HCT116 (cell line): ENCODE data around the gene MORN5. TPM values are rescaled to one million over a fixed set of nuclear protein-coding genes. Genes with fewer than 3 reads are reported as not detected.

Source experiments
- ATAC-seq: fragments of 200-7000 bp; cut with Tn5 transposase; 2 replicates; pipeline ENCODE4 v1.9.1; 2020; ENCODE audit warnings: mild to moderate bottlenecking, moderate library complexity
- BruUV-seq: library from RNA; stranded (reverse); fragments of 400-500 nt; replicated peaks from 2 replicates; lab custom pipeline; 2021; lab: Mats Ljungman, UMichigan
- CTCF ChIA-PET: fragments of 300-600 bp; sonication (Branson Sonifier 250); formaldehyde crosslinking; loops from one replicate; lab custom pipeline; 2021; ENCODE audit warnings: antibody characterized with exemption; lab: Charles Lee
- POLR2A ChIA-PET: fragments of 300-600, 350-600 bp; sonication (Branson Sonifier 250); formaldehyde crosslinking; loops from one replicate; lab custom pipeline; 2021; ENCODE audit warnings: antibody characterized with exemption; lab: Charles Lee
- RAD21 ChIA-PET, 2 experiments: fragments of 300-600 bp; sonication (Branson Sonifier 250); formaldehyde crosslinking; loops; one replicate each; lab custom pipeline; 2023; ENCODE audit warnings: low total read pairs in 2 of 2; ENCODE audit not compliant: uncharacterized antibody in 2 of 2, unreplicated experiment in 2 of 2, low non-redundant PET in 1 of 2; lab: Charles Lee
- DNase-seq: peaks from one replicate; pipeline ENCODE4 v3.0.0-alpha.2; 2010; ENCODE audit warnings: low read depth, low spot score
- H2AFZ ChIP-seq: fragments of 200-600 bp; shearing (Covaris generic), sonication (generic); 2 replicates; pipeline ENCODE4 v1.6.1; 2017; ENCODE audit warnings: low read depth, mixed run types, mixed read lengths, antibody characterized with exemption, low read length; ENCODE audit not compliant: poor library complexity, severe bottlenecking
- H3K27ac ChIP-seq: 2 replicates; pipeline ENCODE4 v1.5.1; 2012; ENCODE audit warnings: low read depth, low read length
- H3K27me3 ChIP-seq: fragments of 200-600 bp; sonication (generic); 2 replicates; pipeline ENCODE4 v1.6.1; 2016; ENCODE audit warnings: mixed run types, low read length, mixed read lengths; ENCODE audit not compliant: insufficient read depth
- H3K36me3 ChIP-seq, 2 experiments: fragments of 200-500 bp in 1 of 2; fragments of 200-600 bp in 1 of 2; sonication (Bioruptor generic) in 1 of 2; sonication (generic) in 1 of 2; 2 replicates each; pipeline versions ENCODE4 v1.5.1 to v1.6.1; 2014 to 2016; ENCODE audit warnings: low read length in 2 of 2, inconsistent platforms in 1 of 2, mixed read lengths in 1 of 2, mixed run types in 1 of 2; ENCODE audit not compliant: insufficient read depth in 2 of 2, control insufficient read depth in 1 of 2
- H3K4me1 ChIP-seq, 2 experiments: fragments of 200-600 bp in 1 of 2; sonication (generic) in 1 of 2; 2 replicates each; pipeline versions ENCODE4 v1.5.1 to v1.6.1; 2012 to 2017; ENCODE audit warnings: low read length in 2 of 2, inconsistent platforms in 1 of 2, mild to moderate bottlenecking in 1 of 2, mixed read lengths in 1 of 2, mixed run types in 1 of 2, moderate library complexity in 1 of 2; ENCODE audit not compliant: insufficient read depth in 2 of 2, control insufficient read depth in 1 of 2
- H3K4me2 ChIP-seq: fragments of 200-600 bp; sonication (generic); 2 replicates; pipeline ENCODE4 v1.6.1; 2017; ENCODE audit warnings: mixed run types, low read length, mixed read lengths
- H3K4me3 ChIP-seq, 2 experiments: fragments of 200-600 bp in 1 of 2; sonication (generic) in 1 of 2; replicated peaks in 1 of 2; 2 replicates each; pipeline ENCODE4 v1.5.1; 2011 to 2016; ENCODE audit warnings: low read length in 2 of 2, control low read depth in 1 of 2, low read depth in 1 of 2, mild to moderate bottlenecking in 1 of 2, mixed read lengths in 1 of 2, mixed run types in 1 of 2
- H3K79me2 ChIP-seq: fragments of 200-600 bp; sonication (generic); 2 replicates; pipeline ENCODE4 v1.6.1; 2017; ENCODE audit warnings: mild to moderate bottlenecking, mixed run types, low read length, moderate library complexity, mixed read lengths; ENCODE audit not compliant: insufficient read depth
- H3K9ac ChIP-seq: fragments of 200-600 bp; sonication (generic); 2 replicates; pipeline ENCODE4 v1.6.1; 2016; ENCODE audit warnings: low read length, mixed read lengths
- H3K9me2 ChIP-seq: fragments of 200-600 bp; sonication (generic), shearing (Covaris generic); 2 replicates; pipeline ENCODE4 v1.6.1; 2017; ENCODE audit warnings: mixed run types, mild to moderate bottlenecking, moderate library complexity; ENCODE audit not compliant: insufficient read depth
- H3K9me3 ChIP-seq, 2 experiments: fragments of 200-500 bp in 1 of 2; fragments of 200-600 bp in 1 of 2; sonication (Bioruptor generic) in 1 of 2; sonication (generic) in 1 of 2; 2 replicates each; pipeline ENCODE4 v1.6.1; 2014 to 2017; ENCODE audit warnings: low read length in 2 of 2, mixed read lengths in 2 of 2, inconsistent platforms in 1 of 2, low read depth in 1 of 2, mild to moderate bottlenecking in 1 of 2, mixed run types in 1 of 2, moderate library complexity in 1 of 2; ENCODE audit not compliant: control insufficient read depth in 1 of 2, insufficient read depth in 1 of 2
- H4K20me1 ChIP-seq: fragments of 200-600 bp; sonication (generic), shearing (Covaris generic); 2 replicates; pipeline ENCODE4 v1.6.1; 2017; ENCODE audit warnings: mixed run types, mild to moderate bottlenecking, moderate library complexity; ENCODE audit not compliant: insufficient read depth
- ATF3 ChIP-seq: IDR thresholded peaks from 2 replicates; pipeline ENCODE4 v1.6.1; 2012
- CBX3 ChIP-seq: IDR thresholded peaks from 2 replicates; pipeline ENCODE4 v1.6.1; 2012; ENCODE audit warnings: low read depth
- CTCF ChIP-seq, 3 experiments: fragments of 200-600 bp in 1 of 3; sonication (generic) in 1 of 3; IDR thresholded peaks in 2 of 3; conservative IDR thresholded peaks in 1 of 3; 2 replicates each; pipeline ENCODE4 v1.5.1; 2012 to 2017; ENCODE audit warnings: low read depth in 2 of 3, low read length in 2 of 3, antibody characterized with exemption in 1 of 3, borderline replicate concordance in 1 of 3, control low read depth in 1 of 3, mild to moderate bottlenecking in 1 of 3, mixed read lengths in 1 of 3, mixed run types in 1 of 3, moderate library complexity in 1 of 3; ENCODE audit not compliant: insufficient read depth in 1 of 3
- JUND ChIP-seq: IDR thresholded peaks from 2 replicates; pipeline ENCODE4 v1.6.1; 2012
- MAX ChIP-seq: IDR thresholded peaks from 2 replicates; pipeline ENCODE4 v1.6.1; 2012
- RAD21 ChIP-seq: IDR thresholded peaks from 2 replicates; pipeline ENCODE4 v1.6.1; 2012; ENCODE audit warnings: low read depth, mild to moderate bottlenecking
- YY1 ChIP-seq: IDR thresholded peaks from 2 replicates; pipeline ENCODE4 v1.6.1; 2011; ENCODE audit warnings: low read length, low read depth, moderate library complexity, mild to moderate bottlenecking; ENCODE audit not compliant: insufficient replicate concordance; ENCODE audit errors: extremely low read depth
- ZFX ChIP-seq: fragments of 450-650 bp; IDR thresholded peaks from 2 replicates; pipeline ENCODE4 v1.6.1; 2017
- intact Hi-C: fragments of 100-400 bp; cut with micrococcal nuclease; formaldehyde crosslinking; loops from 2 replicates; pipeline ENCODE4 v1.10.0; 2022
- total RNA-seq: library from RNA; stranded (reverse); gene quantifications from one replicate; pipeline ENCODE4 v1.2.1, GENCODE V29; 2021; ENCODE audit not compliant: unreplicated experiment

Gene MORN5
- total RNA-seq, 1 experiment from 2014 or later, result not detected

GRCh38 chr9:122124528-122124927 lies 35.2 kb upstream of the MORN5 start:
- ChIA-PET CTCF (interaction anchor here (0.7 to 9.5 kb wide), 26 partner anchors 10 to 1225 kb away, joined by 3 to 229 read pairs (median 5); partner anchors contain the start of genes MRRF, PDCL, PTGS1 and RBM18), POLR2A (interaction anchor here (1.8 kb wide), 1 partner anchor 226 kb away, joined by 9 read pairs; no protein-coding TSS in a partner anchor), RAD21 (interaction anchor here (0.7 to 3.3 kb wide), 10 partner anchors 25 to 330 kb away, joined by 3 to 43 read pairs (median 4); no protein-coding TSS in a partner anchor)

GRCh38 chr9:122125158-122125508 lies 34.6 kb upstream of the MORN5 start:
- no peak overlapping the region for H3K4me3 ChIP-seq
- ChIA-PET POLR2A (interaction anchor here (1.8 kb wide), 1 partner anchor 225 kb away, joined by 9 read pairs; no protein-coding TSS in a partner anchor), RAD21 (interaction anchor here (0.7 to 3.3 kb wide), 10 partner anchors 26 to 329 kb away, joined by 3 to 43 read pairs (median 4); no protein-coding TSS in a partner anchor), CTCF (interaction anchor here (0.7 to 9.5 kb wide), 26 partner anchors 9 to 1225 kb away, joined by 3 to 229 read pairs (median 5); partner anchors contain the start of genes MRRF, PDCL, PTGS1 and RBM18)
- H3K9me2 ChIP-seq, result no peaks in the 10 kb centered on the region
- ATAC-seq, result peak; percentile 88
- TF ChIP-seq RAD21, result peak; percentile 100
- no peak for TF ChIP-seq CBX3
- TF ChIP-seq CTCF (IDR thresholded peaks at IDR 0.05 in 2 of 3, conservative IDR thresholded peaks at IDR 0.05 in 1 of 3; ENCODE audit: borderline replicate concordance in 1 of 3, insufficient read depth in 1 of 3, low read depth in 2 of 3, low read length in 2 of 3), result peak; percentile 92 to 97 (median 97)
- no peaks in the 10 kb centered on the region for H3K79me2 ChIP-seq
- H2AFZ ChIP-seq, result peak overlapping the region; percentile 42
- intact Hi-C loops, result loop anchor here (1.0 to 10.0 kb wide), 4 partner anchors 225 to 1230 kb away; partner anchors contain the start of gene CRB2
- H3K27ac ChIP-seq, result no peak overlapping the region
- no peak overlapping the region for H3K9ac ChIP-seq
- peak; percentile 56 for DNase-seq
- no peaks in the 10 kb centered on the region for H4K20me1 ChIP-seq
- peak overlapping the region; percentile 38; the same call in 1 of the 2 replicates for H3K4me2 ChIP-seq
- BruUV-seq, result no TSS peak
- no peaks in the 10 kb centered on the region for H3K36me3 ChIP-seq
- H3K9me3 ChIP-seq, result no peaks in the 10 kb centered on the region
- no peaks in the 10 kb centered on the region for H3K27me3 ChIP-seq
- peaks cover 0 to 12% of the 10 kb centered on the region in 2 experiments; a peak in 1 of 4 replicates for H3K4me1 ChIP-seq

More at GRCh38 chr9:122124528-122124927, 35.2 kb upstream of the MORN5 start:
- BruUV-seq, result no TSS peak
- Histone ChIP-seq H3K9me2 (no peaks in the 10 kb centered on the region), H3K36me3 (no peaks in the 10 kb centered on the region), H3K27ac (no peak overlapping the region), H3K9ac (no peak overlapping the region), H3K27me3 (no peaks in the 10 kb centered on the region), H2AFZ (no peak overlapping the region), H3K4me1 (peaks cover 0 to 12% of the 10 kb centered on the region in 2 experiments; a peak in 1 of 4 replicates), H3K79me2 (no peaks in the 10 kb centered on the region), H3K9me3 (no peaks in the 10 kb centered on the region), H3K4me3 (no peak overlapping the region), H3K4me2 (no peak overlapping the region), H4K20me1 (no peaks in the 10 kb centered on the region)
- DNase-seq (no peak), ATAC-seq (no peak)
- intact Hi-C loops, result loop anchor here (10.0 kb wide), 1 partner anchor 1230 kb away; the partner anchor contains the start of gene CRB2
- no peak for TF ChIP-seq MAX
- TF ChIP-seq YY1, result no peak
- no peak for TF ChIP-seq ZFX
- no peak for TF ChIP-seq JUND
- TF ChIP-seq ATF3, result no peak
